Measurements from ENCODE around the gene IFNL4. TPM values are rescaled to one million over a fixed set of nuclear protein-coding genes. Genes with fewer than 3 reads are reported as not detected.

IFNL4 gene
- total RNA-seq, 1 experiment from 2014 or later, result not detected

- Histone ChIP-seq H2BK15ac (ENCODE audit: low read depth, low read length) (no peak overlapping the region), H3K23me2 (ENCODE audit: insufficient read length, low read depth, low read length, poor library complexity, severe bottlenecking) (no peaks in the 10 kb centered on the region), H3K4ac (ENCODE audit: low read depth, low read length) (no peak overlapping the region), H3K14ac (ENCODE audit: insufficient read depth, low read length) (no peak overlapping the region), H3K4me1 (ENCODE audit: insufficient read depth, low read length) (no peaks in the 10 kb centered on the region), H3K79me1 (ENCODE audit: insufficient read depth, low read depth, low read length, poor library complexity, severe bottlenecking) (no peaks in the 10 kb centered on the region), H4K8ac (replicated peaks; ENCODE audit: insufficient read length, low read depth, low read length) (no peak overlapping the region), H2AFZ (ENCODE audit: low read length) (no peak overlapping the region), H2BK5ac (ENCODE audit: insufficient read length, low read length) (no peak overlapping the region), H4K91ac (ENCODE audit: insufficient read length, low read depth, low read length) (no peak overlapping the region), H3K27ac (ENCODE audit: insufficient read length, low read depth, low read length) (no peak overlapping the region), H2BK12ac (ENCODE audit: insufficient read length, low read depth, low read length) (no peak overlapping the region), H3K23ac (ENCODE audit: insufficient read length, low read depth, low read length) (no peak overlapping the region), H2AK5ac (ENCODE audit: insufficient read length, low read length) (no peak overlapping the region), H3T11ph (ENCODE audit: low read length) (no peak overlapping the region), H3K18ac (ENCODE audit: insufficient read length, low read depth, low read length) (no peak overlapping the region), H3K79me2 (ENCODE audit: insufficient read depth, low read length) (no peaks in the 10 kb centered on the region), H3K9ac (ENCODE audit: extremely low read depth, insufficient read length, low read length) (no peak overlapping the region), H2BK120ac (ENCODE audit: low read depth, low read length, poor library complexity, severe bottlenecking) (no peak overlapping the region), H3K56ac (ENCODE audit: insufficient read length, low read depth, low read length) (no peak overlapping the region), H4K5ac (ENCODE audit: insufficient read length, low read depth, low read length) (no peak overlapping the region), H3K4me2 (ENCODE audit: insufficient read depth, insufficient read length, low read length) (no peak overlapping the region), H2BK20ac (ENCODE audit: low read depth, low read length, poor library complexity, severe bottlenecking) (no peak overlapping the region), H3K27me3 (ENCODE audit: insufficient read depth, low read length) (no peaks in the 10 kb centered on the region; the same call in 1 of the 2 replicates), H4K20me1 (ENCODE audit: control insufficient read depth, insufficient read depth, insufficient read length) (no peaks in the 10 kb centered on the region), H3K9me3 (ENCODE audit: control insufficient read depth, low read depth, low read length) (no peaks in the 10 kb centered on the region)
- DNase-seq, result no peak
- TF ChIP-seq, protein P1, sequence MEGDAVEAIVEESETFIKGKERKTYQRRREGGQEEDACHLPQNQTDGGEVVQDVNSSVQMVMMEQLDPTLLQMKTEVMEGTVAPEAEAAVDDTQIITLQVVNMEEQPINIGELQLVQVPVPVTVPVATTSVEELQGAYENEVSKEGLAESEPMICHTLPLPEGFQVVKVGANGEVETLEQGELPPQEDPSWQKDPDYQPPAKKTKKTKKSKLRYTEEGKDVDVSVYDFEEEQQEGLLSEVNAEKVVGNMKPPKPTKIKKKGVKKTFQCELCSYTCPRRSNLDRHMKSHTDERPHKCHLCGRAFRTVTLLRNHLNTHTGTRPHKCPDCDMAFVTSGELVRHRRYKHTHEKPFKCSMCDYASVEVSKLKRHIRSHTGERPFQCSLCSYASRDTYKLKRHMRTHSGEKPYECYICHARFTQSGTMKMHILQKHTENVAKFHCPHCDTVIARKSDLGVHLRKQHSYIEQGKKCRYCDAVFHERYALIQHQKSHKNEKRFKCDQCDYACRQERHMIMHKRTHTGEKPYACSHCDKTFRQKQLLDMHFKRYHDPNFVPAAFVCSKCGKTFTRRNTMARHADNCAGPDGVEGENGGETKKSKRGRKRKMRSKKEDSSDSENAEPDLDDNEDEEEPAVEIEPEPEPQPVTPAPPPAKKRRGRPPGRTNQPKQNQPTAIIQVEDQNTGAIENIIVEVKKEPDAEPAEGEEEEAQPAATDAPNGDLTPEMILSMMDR (conservative IDR thresholded peaks at IDR 0.05), result no peak
- Mint-ChIP-seq H3K9me3 (no peaks in the 10 kb centered on the region), H3K27ac (no peak overlapping the region), H3K4me1 (peaks cover 0 to 6% of the 10 kb centered on the region in 2 experiments; a peak in 2 of 4 replicates), H3K36me3 (ENCODE audit: insufficient read depth in 1 of 3, low read depth in 3 of 3) (no peaks in the 10 kb centered on the region), H3K4me3 (no peak overlapping the region), H3K27me3 (ENCODE audit: low read depth) (peaks cover 66% of the 10 kb centered on the region)
- WGBS (ENCODE audit: extremely low coverage, insufficient read length, low lambda C conversion rate), result no CpG with 5 or more reads among the region's 6 CpGs
Measured at GRCh38 chr19:39238944-39239343, 9.7 kb downstream of the IFNL4 start.
